Measurements from ENCODE around the gene CRYAB.

The CRYAB gene

DNA sequence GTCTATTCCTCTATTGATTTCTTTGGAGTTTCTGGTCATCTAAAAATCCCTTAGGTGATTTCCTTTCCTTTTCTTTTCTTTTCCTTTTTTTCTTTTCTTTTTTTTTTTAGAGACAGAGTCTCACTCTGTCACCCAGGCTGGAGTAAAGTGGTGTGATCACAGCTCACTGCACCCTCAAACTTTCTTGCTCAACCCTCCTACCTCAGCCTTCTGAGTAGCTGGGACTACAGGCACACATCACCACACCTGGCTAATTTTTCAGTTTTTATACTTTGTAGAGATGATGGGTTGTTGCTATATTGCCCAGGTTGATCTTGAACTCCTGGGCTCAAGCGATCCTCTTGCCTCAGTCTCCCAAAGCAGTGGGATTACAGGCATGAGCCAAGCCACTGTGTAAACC lies 5.2 kb upstream of the CRYAB start:
- no peak overlapping the region for H2AK5ac ChIP-seq (ENCODE audit: low read length)
- no peak overlapping the region for H3K9ac ChIP-seq (ENCODE audit: low read length)
- H3K18ac ChIP-seq (ENCODE audit: low read length): no peak overlapping the region
- H3K27ac ChIP-seq (ENCODE audit: low read depth, low read length): no peak overlapping the region
- no peak overlapping the region for H3K4me3 ChIP-seq (ENCODE audit: low read length)
- no peak overlapping the region for H3K4ac ChIP-seq (ENCODE audit: low read depth, low read length)
- H3K4me1 ChIP-seq (ENCODE audit: control insufficient read depth, low read depth, low read length): peaks cover 6% of the 10 kb centered on the region
- H3K23ac ChIP-seq (ENCODE audit: low read length): no peak overlapping the region
- no peak overlapping the region for H2BK5ac ChIP-seq (ENCODE audit: low read length)
- no peak overlapping the region for H3K4me2 ChIP-seq (ENCODE audit: low read length)
- no peaks in the 10 kb centered on the region for H3K79me2 ChIP-seq (ENCODE audit: control insufficient read depth, insufficient read depth, low read length)
- no peak overlapping the region for H2BK120ac ChIP-seq (ENCODE audit: low read depth, low read length)
- H3K36me3 ChIP-seq (ENCODE audit: control insufficient read depth, insufficient read depth, low read length): no peaks in the 10 kb centered on the region
- no peak overlapping the region for H2BK15ac ChIP-seq (replicated peaks; ENCODE audit: low read depth)
- WGBS (ENCODE audit: extremely low coverage, insufficient coverage, low lambda C conversion rate): no CpG with 5 or more reads among the region's 1 CpG
- no peaks in the 10 kb centered on the region for H3K27me3 ChIP-seq (ENCODE audit: insufficient read depth, low read length, poor library complexity)
- H3K79me1 ChIP-seq (ENCODE audit: low read length): no peaks in the 10 kb centered on the region
- DNase-seq: no peak
- H3K56ac ChIP-seq (ENCODE audit: low read length): no peak overlapping the region
- no peak overlapping the region for H4K5ac ChIP-seq (ENCODE audit: low read length)
- no peak overlapping the region for H4K8ac ChIP-seq (ENCODE audit: low read depth, low read length)

DNA sequence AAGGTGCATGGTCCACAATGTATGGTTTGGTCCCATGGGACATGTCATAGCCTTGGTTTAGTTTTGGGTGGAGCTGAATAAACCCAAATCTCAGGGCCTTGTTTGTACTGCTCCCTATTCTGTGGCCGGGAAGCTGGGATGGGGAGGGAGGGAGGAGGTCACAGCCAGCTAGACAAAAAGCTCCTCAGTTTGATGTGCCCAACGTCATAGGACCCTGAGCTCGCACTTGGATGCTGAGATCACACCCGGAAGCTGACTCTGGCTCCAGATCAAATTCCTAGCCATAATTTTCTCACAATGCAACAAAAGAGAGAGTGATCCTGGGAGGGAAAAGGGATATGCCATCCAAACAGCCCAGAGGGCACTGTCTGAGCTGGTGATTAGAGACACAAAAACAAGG lies 2.4 kb upstream of the CRYAB start:
- Histone ChIP-seq H3K4me1 (ENCODE audit: control insufficient read depth, low read depth, low read length) (peaks cover 21% of the 10 kb centered on the region), H4K8ac (ENCODE audit: low read depth, low read length) (no peak overlapping the region), H3K18ac (ENCODE audit: low read length) (no peak overlapping the region), H3K79me2 (ENCODE audit: control insufficient read depth, insufficient read depth, low read length) (no peaks in the 10 kb centered on the region), H3K4ac (ENCODE audit: low read depth, low read length) (no peak overlapping the region), H3K4me2 (ENCODE audit: low read length) (no peak overlapping the region), H4K5ac (ENCODE audit: low read length) (no peak overlapping the region), H2BK120ac (ENCODE audit: low read depth, low read length) (no peak overlapping the region), H3K36me3 (ENCODE audit: control insufficient read depth, insufficient read depth, low read length) (no peaks in the 10 kb centered on the region), H3K9ac (ENCODE audit: low read length) (no peak overlapping the region), H3K4me3 (ENCODE audit: low read length) (no peak overlapping the region), H3K23ac (ENCODE audit: low read length) (no peak overlapping the region), H3K27me3 (ENCODE audit: insufficient read depth, low read length, poor library complexity) (no peaks in the 10 kb centered on the region), H2BK5ac (ENCODE audit: low read length) (no peak overlapping the region), H3K27ac (ENCODE audit: low read depth, low read length) (no peak overlapping the region), H3K56ac (ENCODE audit: low read length) (no peak overlapping the region), H2BK15ac (replicated peaks; ENCODE audit: low read depth) (no peak overlapping the region), H3K79me1 (ENCODE audit: low read length) (no peaks in the 10 kb centered on the region), H2AK5ac (ENCODE audit: low read length) (no peak overlapping the region)
- DNase-seq: no peak
- no CpG with 5 or more reads among the region's 4 CpGs for WGBS (ENCODE audit: extremely low coverage, insufficient coverage, low lambda C conversion rate)

DNA sequence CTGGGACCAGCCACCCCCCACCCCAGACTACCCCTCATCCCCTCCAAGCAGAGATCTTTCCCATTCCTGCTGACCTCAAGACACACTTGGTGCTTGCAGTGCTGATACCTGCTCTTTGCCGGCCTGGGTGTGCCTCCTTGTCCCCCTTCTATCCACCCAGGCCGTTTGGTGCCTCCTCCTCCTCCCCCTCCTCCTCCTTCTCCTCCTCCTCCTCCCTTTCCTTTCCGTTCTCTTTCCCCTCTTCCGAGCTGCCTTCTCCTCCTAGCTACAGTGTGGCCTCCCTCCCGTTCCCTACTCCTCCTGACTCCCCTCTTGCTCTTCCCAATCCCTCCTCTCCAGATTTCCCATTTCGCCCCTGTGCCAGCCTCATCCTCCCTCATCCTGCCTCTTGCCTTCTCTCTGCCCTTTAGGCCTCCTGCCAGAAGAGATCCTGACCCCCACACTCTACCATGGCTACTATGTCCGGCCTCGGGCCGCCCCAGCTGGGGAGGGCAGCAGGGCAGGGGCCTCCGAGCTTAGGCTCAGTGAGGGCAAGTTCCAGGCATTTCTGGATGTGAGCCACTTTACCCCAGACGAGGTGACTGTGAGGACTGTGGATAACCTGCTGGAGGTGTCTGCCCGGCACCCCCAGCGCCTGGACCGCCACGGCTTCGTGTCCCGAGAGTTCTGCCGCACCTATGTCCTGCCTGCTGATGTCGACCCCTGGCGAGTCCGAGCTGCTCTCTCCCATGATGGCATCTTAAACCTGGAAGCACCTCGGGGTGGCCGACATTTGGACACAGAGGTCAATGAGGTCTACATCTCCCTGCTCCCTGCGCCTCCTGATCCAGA lies 1.7 kb upstream of the CRYAB start:
- Histone ChIP-seq H2AK5ac (ENCODE audit: low read length) (no peak overlapping the region), H3K27me3 (ENCODE audit: insufficient read depth, low read length, poor library complexity) (no peaks in the 10 kb centered on the region), H3K23ac (ENCODE audit: low read length) (no peak overlapping the region), H2BK15ac (replicated peaks; ENCODE audit: low read depth) (no peak overlapping the region), H3K27ac (ENCODE audit: low read depth, low read length) (no peak overlapping the region), H3K4me3 (ENCODE audit: low read length) (no peak overlapping the region), H3K79me2 (ENCODE audit: control insufficient read depth, insufficient read depth, low read length) (no peaks in the 10 kb centered on the region), H4K5ac (ENCODE audit: low read length) (no peak overlapping the region), H2BK5ac (ENCODE audit: low read length) (no peak overlapping the region), H3K4me2 (ENCODE audit: low read length) (no peak overlapping the region), H3K18ac (ENCODE audit: low read length) (no peak overlapping the region), H3K36me3 (ENCODE audit: control insufficient read depth, insufficient read depth, low read length) (no peaks in the 10 kb centered on the region), H3K79me1 (ENCODE audit: low read length) (no peaks in the 10 kb centered on the region), H3K4me1 (ENCODE audit: control insufficient read depth, low read depth, low read length) (peaks cover 24% of the 10 kb centered on the region), H3K56ac (ENCODE audit: low read length) (peak overlapping the region; percentile 70), H3K9ac (ENCODE audit: low read length) (no peak overlapping the region), H4K8ac (ENCODE audit: low read depth, low read length) (no peak overlapping the region), H2BK120ac (ENCODE audit: low read depth, low read length) (no peak overlapping the region), H3K4ac (ENCODE audit: low read depth, low read length) (no peak overlapping the region)
- DNase-seq: no peak
- no CpG with 5 or more reads among the region's 24 CpGs for WGBS (ENCODE audit: extremely low coverage, insufficient coverage, low lambda C conversion rate)

DNA sequence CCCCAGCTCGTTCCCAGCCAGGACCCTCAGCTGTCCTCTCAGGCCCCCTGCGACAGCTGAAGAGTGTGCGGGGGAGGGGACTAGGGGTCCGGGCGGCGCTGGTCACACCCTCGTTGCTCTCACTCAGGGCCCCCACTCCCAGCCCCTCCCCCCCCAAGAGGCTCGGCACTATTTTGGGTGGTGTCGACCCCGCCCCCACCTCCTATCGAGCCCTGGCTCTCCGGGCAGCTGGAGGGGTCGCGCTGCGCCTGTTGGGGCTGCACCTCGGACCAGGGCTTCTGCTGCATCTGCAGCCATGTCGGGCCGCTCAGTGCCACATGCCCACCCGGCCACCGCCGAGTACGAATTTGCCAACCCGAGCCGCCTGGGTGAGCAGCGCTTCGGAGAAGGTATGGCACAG lies 965 bp upstream of the CRYAB start, which contains the start of gene HSPB2:
TSS of gene HSPB2 (plus strand) at position 200 of the 400 bp plus-strand sequence. CDS start at position 296, 96 bp downstream.
- no peak within 1 kb of the TSS for H2BK15ac ChIP-seq (replicated peaks; ENCODE audit: low read depth)
- no peaks in the 10 kb centered on the region for H3K27me3 ChIP-seq (ENCODE audit: insufficient read depth, low read length, poor library complexity)
- H2BK120ac ChIP-seq (ENCODE audit: low read depth, low read length): no peak within 1 kb of the TSS
- peak within 1 kb of the TSS; percentile 70 for H3K56ac ChIP-seq (ENCODE audit: low read length)
- no peak within 1 kb of the TSS for H3K27ac ChIP-seq (ENCODE audit: low read depth, low read length)
- no peak for DNase-seq
- no peak within 1 kb of the TSS for H2AK5ac ChIP-seq (ENCODE audit: low read length)
- peak within 1 kb of the TSS; percentile 28 for H4K8ac ChIP-seq (ENCODE audit: low read depth, low read length)
- no peak within 1 kb of the TSS for H2BK5ac ChIP-seq (ENCODE audit: low read length)
- peak within 1 kb of the TSS; percentile 7 for H3K18ac ChIP-seq (ENCODE audit: low read length)
- H3K79me2 ChIP-seq (ENCODE audit: control insufficient read depth, insufficient read depth, low read length): no peaks in the 10 kb centered on the region
- peak within 1 kb of the TSS; percentile 71 for H4K5ac ChIP-seq (ENCODE audit: low read length)
- no peak within 1 kb of the TSS for H3K4ac ChIP-seq (ENCODE audit: low read depth, low read length)
- no CpG with 5 or more reads among the region's 26 CpGs for WGBS (ENCODE audit: extremely low coverage, insufficient coverage, low lambda C conversion rate)
- peaks cover 24% of the 10 kb centered on the region for H3K4me1 ChIP-seq (ENCODE audit: control insufficient read depth, low read depth, low read length)
- no peak within 1 kb of the TSS for H3K4me2 ChIP-seq (ENCODE audit: low read length)
- no peak within 1 kb of the TSS for H3K23ac ChIP-seq (ENCODE audit: low read length)
- no peak within 1 kb of the TSS for H3K9ac ChIP-seq (ENCODE audit: low read length)
- no peaks in the 10 kb centered on the region for H3K79me1 ChIP-seq (ENCODE audit: low read length)
- no peak within 1 kb of the TSS for H3K4me3 ChIP-seq (ENCODE audit: low read length)
- no peaks in the 10 kb centered on the region for H3K36me3 ChIP-seq (ENCODE audit: control insufficient read depth, insufficient read depth, low read length)

DNA sequence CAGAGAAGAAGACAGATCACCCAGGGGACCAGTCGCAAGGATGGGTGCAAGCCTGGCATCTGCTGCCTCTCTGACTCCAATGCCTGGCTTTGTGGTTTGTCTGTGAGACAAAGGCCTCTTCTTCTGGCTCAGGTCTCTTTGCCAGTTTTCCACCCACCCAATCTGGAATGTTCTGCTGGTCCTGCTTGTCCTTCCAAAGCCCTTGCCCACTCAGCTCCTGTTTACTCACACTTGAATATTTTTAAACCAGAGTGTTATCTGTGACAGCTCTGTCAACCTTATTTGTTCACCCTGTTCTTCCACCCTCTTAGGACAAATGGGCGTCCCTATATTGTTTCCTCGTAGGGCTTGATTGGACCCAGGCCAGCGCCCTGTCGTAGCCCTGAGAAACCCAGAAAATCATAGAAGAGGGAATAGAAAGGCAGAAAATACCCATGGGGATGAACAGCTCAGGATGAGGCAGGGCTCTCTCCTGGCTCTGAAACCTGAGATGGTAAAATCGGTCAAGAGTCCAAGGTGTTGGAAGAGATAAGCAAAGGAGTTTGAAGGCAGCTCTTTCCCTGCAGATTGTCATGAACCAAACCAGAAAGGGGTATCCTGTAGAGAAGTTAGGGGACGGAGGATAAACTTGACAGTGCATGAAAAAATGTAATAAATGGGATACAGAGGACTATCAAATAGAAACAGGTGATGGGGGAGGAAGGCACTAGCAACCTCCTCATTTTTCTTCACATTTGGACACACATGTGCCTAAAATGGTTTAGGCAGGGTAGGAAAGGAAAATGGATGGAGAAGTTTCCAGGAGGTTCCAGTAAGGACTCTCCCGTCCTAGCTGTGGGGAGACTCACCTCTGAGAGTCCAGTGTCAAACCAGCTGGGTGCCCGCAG lies 651 bp downstream of the CRYAB start:
- Histone ChIP-seq H4K5ac (ENCODE audit: low read length) (no peak overlapping the region), H3K36me3 (ENCODE audit: control insufficient read depth, insufficient read depth, low read length) (no peaks in the 10 kb centered on the region), H3K4me3 (ENCODE audit: low read length) (no peak overlapping the region), H2BK120ac (ENCODE audit: low read depth, low read length) (no peak overlapping the region), H3K27me3 (ENCODE audit: insufficient read depth, low read length, poor library complexity) (no peaks in the 10 kb centered on the region), H2AK5ac (ENCODE audit: low read length) (no peak overlapping the region), H3K4ac (ENCODE audit: low read depth, low read length) (no peak overlapping the region), H3K79me2 (ENCODE audit: control insufficient read depth, insufficient read depth, low read length) (no peaks in the 10 kb centered on the region), H3K18ac (ENCODE audit: low read length) (no peak overlapping the region), H3K56ac (ENCODE audit: low read length) (no peak overlapping the region), H3K9ac (ENCODE audit: low read length) (no peak overlapping the region), H4K8ac (ENCODE audit: low read depth, low read length) (peak overlapping the region; percentile 28), H3K23ac (ENCODE audit: low read length) (no peak overlapping the region), H3K4me1 (ENCODE audit: control insufficient read depth, low read depth, low read length) (peaks cover 24% of the 10 kb centered on the region), H3K79me1 (ENCODE audit: low read length) (no peaks in the 10 kb centered on the region), H2BK15ac (replicated peaks; ENCODE audit: low read depth) (no peak overlapping the region), H3K27ac (ENCODE audit: low read depth, low read length) (no peak overlapping the region), H3K4me2 (ENCODE audit: low read length) (no peak overlapping the region), H2BK5ac (ENCODE audit: low read length) (no peak overlapping the region)
- no peak for DNase-seq
- WGBS (ENCODE audit: extremely low coverage, insufficient coverage, low lambda C conversion rate): no CpG with 5 or more reads among the region's 9 CpGs
